HEK293T (cell line): ENCODE results near the gene CLEC16A.

Source experiments
- CTCF ChIA-PET: fragments of 350-600 bp; formaldehyde crosslinking; extraction: SDS; loops from one replicate; lab custom pipeline; 2021; ENCODE audit warnings: antibody characterized with exemption, inconsistent platforms; lab: Yijun Ruan, JAX
- POLR2A ChIA-PET: fragments of 350-600 bp; formaldehyde crosslinking; extraction: SDS; loops from one replicate; lab custom pipeline; 2020; ENCODE audit warnings: antibody characterized with exemption, inconsistent platforms; lab: Yijun Ruan, JAX
- DNase-seq: peaks from one replicate; pipeline ENCODE4 v3.0.0; 2012; ENCODE audit warnings: mixed read lengths; ENCODE audit errors: extremely low spot score
- ARNT ChIP-seq: fragments of 450-650 bp; IDR thresholded peaks from 2 replicates; pipeline ENCODE4 v1.6.1; 2017; ENCODE audit warnings: mild to moderate bottlenecking
- BHLHE40 ChIP-seq: fragments of 450-650 bp; IDR thresholded peaks from 2 replicates; pipeline ENCODE4 v1.6.1; 2016; ENCODE audit warnings: mild to moderate bottlenecking, moderate library complexity, borderline replicate concordance
- CTBP1 ChIP-seq: fragments of 450-650 bp; IDR thresholded peaks from 2 replicates; pipeline ENCODE4 v1.6.1; 2016; ENCODE audit warnings: borderline replicate concordance
- ELF4 ChIP-seq: fragments of 450-650 bp; IDR thresholded peaks from 2 replicates; pipeline ENCODE4 v1.6.1; 2017; ENCODE audit warnings: antibody characterized with exemption
- FOXA1 ChIP-seq: fragments of 450-650 bp; IDR thresholded peaks from 2 replicates; pipeline ENCODE4 v1.6.1; 2016; ENCODE audit warnings: mild to moderate bottlenecking
- FOXK2 ChIP-seq: fragments of 450-650 bp; IDR thresholded peaks from 2 replicates; pipeline ENCODE4 v1.6.1; 2016; ENCODE audit warnings: mild to moderate bottlenecking
- FOXM1 ChIP-seq: fragments of 450-650 bp; IDR thresholded peaks from 2 replicates; pipeline ENCODE4 v1.6.1; 2017; ENCODE audit warnings: mild to moderate bottlenecking, borderline replicate concordance
- HDGF ChIP-seq: fragments of 450-650 bp; IDR thresholded peaks from 2 replicates; pipeline ENCODE4 v1.6.1; 2017; ENCODE audit warnings: antibody characterized with exemption, borderline replicate concordance
- L3MBTL2 ChIP-seq: fragments of 450-650 bp; conservative IDR thresholded peaks from 2 replicates; pipeline ENCODE4 v1.6.1; 2016; ENCODE audit warnings: mild to moderate bottlenecking
- LEF1 ChIP-seq: fragments of 450-650 bp; IDR thresholded peaks from 2 replicates; pipeline ENCODE4 v1.6.1; 2017; ENCODE audit warnings: mild to moderate bottlenecking, borderline replicate concordance
- NFRKB ChIP-seq: fragments of 450-650 bp; IDR thresholded peaks from 2 replicates; pipeline ENCODE4 v1.6.1; 2016; ENCODE audit warnings: mild to moderate bottlenecking, moderate library complexity
- PKNOX1 ChIP-seq: fragments of 450-650 bp; IDR thresholded peaks from 2 replicates; pipeline ENCODE4 v1.6.1; 2016
- SP1 ChIP-seq: fragments of 450-650 bp; IDR thresholded peaks from 2 replicates; pipeline ENCODE4 v1.6.1; 2017
- SUZ12 ChIP-seq: fragments of 450-650 bp; IDR thresholded peaks from 2 replicates; pipeline ENCODE4 v1.6.1; 2016; ENCODE audit warnings: mild to moderate bottlenecking
- TARDBP ChIP-seq: fragments of 450-650 bp; IDR thresholded peaks from 2 replicates; pipeline ENCODE4 v1.6.1; 2016
- ZNF384 ChIP-seq: fragments of 450-650 bp; IDR thresholded peaks from 2 replicates; pipeline ENCODE4 v1.6.1; 2016

Gene CLEC16A

GRCh38 chr16:11130978-11131665 lies 186.8 kb downstream of the CLEC16A start:
- ChIA-PET CTCF (no interaction called here), POLR2A (no interaction called here)
- DNase-seq = no peak
- TF ChIP-seq SUZ12 = no peak
- TF ChIP-seq CTBP1 = no peak
- TF ChIP-seq HDGF = no peak
- no peak for TF ChIP-seq PKNOX1
- TF ChIP-seq FOXM1 = no peak
- no peak for TF ChIP-seq TARDBP
- no peak for TF ChIP-seq ELF4
- TF ChIP-seq L3MBTL2 = no peak
- TF ChIP-seq ARNT = no peak
- no peak for TF ChIP-seq SP1
- no peak for TF ChIP-seq LEF1
- TF ChIP-seq FOXK2 = no peak
- TF ChIP-seq NFRKB = no peak
- TF ChIP-seq FOXA1 = no peak

DNA sequence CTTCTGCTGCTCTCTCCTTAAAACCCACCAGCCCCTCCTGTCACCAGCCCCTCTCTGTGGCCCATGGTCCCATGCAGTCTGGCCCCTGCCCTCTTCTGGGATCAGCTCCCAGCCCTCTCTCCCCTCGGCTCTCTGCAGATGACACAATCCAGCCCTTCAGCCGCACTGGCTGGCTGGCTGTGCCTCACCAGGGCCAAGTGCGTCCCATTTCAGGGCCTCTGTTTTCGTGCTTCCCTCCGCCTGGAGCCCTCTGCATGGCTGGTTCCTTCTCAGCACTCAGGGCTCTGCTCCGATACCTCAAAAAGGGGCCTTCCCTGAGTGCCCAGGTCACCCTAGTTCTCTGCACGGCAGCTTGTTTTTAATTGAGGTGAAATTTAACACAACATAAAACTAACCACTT lies 187.3 kb downstream of the CLEC16A start:
- no peak for DNase-seq
- ChIA-PET CTCF (no interaction called here), POLR2A (no interaction called here)

GRCh38 chr16:11133344-11133943 lies 189.1 kb downstream of the CLEC16A start:
- DNase-seq = no peak
- ChIA-PET CTCF (interaction anchor here (0.6 to 1.1 kb wide), 2 partner anchors 115 to 223 kb away, joined by 3 to 4 read pairs; no protein-coding TSS in a partner anchor), POLR2A (interaction anchor here (1.0 kb wide), 1 partner anchor 123 kb away, joined by 3 read pairs; the partner anchor contains the start of gene SOCS1)
- TF ChIP-seq CTBP1 (no peak), LEF1 (no peak), FOXM1 (no peak), HDGF (no peak), FOXA1 (no peak), FOXK2 (no peak), BHLHE40 (no peak), SP1 (no peak), ARNT (no peak), SUZ12 (no peak), TARDBP (no peak), L3MBTL2 (no peak)

More for the DNA sequence above, 187.3 kb downstream of the CLEC16A start:
- TF ChIP-seq TARDBP = no peak
- no peak for TF ChIP-seq SP1
- TF ChIP-seq ZNF384 = no peak
- TF ChIP-seq ELF4 = no peak
- TF ChIP-seq BHLHE40 = no peak
- no peak for TF ChIP-seq HDGF
- TF ChIP-seq FOXM1 = no peak
- no peak for TF ChIP-seq ARNT
- TF ChIP-seq L3MBTL2 = no peak
- TF ChIP-seq FOXK2 = no peak
- no peak for TF ChIP-seq LEF1
- TF ChIP-seq SUZ12 = no peak
- TF ChIP-seq CTBP1 = no peak
- TF ChIP-seq FOXA1 = no peak
- TF ChIP-seq PKNOX1 = no peak
- no peak for TF ChIP-seq NFRKB

DNA sequence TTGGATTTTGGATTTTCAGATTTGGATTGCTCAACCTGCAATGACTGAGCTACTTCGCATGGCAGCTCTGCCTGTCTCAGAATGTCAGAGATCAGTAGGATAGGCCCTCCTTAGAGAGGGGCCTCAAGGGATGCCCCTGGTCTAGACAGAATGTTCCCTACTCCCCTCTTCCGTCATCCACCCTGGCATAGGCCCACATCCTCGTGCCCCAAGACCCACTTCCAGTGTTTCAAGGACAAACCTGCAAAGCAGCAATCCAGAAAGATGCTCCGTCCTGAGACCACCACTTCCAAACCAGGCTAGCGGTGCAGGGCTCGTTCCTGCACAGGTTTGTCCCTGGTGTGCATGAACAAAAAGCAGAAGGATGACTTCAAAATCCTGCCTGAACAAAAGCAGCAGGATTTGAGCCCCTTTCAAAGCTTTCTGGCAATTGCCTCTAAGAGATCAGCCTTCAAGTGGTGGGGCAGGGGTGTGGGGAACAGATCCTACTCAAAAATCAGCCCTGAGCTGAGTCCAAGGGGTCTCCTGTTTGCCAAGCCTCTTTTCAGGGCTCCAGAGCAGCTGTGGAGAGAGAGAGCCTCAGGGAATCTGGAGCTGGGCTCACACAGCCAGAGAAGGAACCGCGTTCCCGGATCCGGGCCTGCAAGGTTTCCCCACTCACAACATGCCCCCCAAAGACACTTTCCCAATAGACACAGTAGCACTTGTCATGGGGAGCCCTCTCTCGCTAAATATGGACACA lies 190.5 kb downstream of the CLEC16A start:
- POLR2A ChIA-PET = no interaction called here
- TF ChIP-seq CTBP1 = no peak
- no peak for TF ChIP-seq SUZ12
- TF ChIP-seq TARDBP = no peak
- TF ChIP-seq SP1 = no peak
- no peak for TF ChIP-seq L3MBTL2
- TF ChIP-seq PKNOX1 = no peak
- TF ChIP-seq NFRKB = no peak
- no peak for TF ChIP-seq FOXA1
- TF ChIP-seq FOXM1 = no peak
- no peak for TF ChIP-seq HDGF
- TF ChIP-seq BHLHE40 = no peak
- no peak for TF ChIP-seq ELF4
- no peak for TF ChIP-seq FOXK2
- no peak for TF ChIP-seq ZNF384
- no peak for TF ChIP-seq LEF1
- TF ChIP-seq ARNT = no peak
- DNase-seq = no peak
- CTCF ChIA-PET = interaction anchor here (0.6 kb wide), 1 partner anchor 61 kb away, joined by 3 read pairs; no protein-coding TSS in a partner anchor

DNA sequence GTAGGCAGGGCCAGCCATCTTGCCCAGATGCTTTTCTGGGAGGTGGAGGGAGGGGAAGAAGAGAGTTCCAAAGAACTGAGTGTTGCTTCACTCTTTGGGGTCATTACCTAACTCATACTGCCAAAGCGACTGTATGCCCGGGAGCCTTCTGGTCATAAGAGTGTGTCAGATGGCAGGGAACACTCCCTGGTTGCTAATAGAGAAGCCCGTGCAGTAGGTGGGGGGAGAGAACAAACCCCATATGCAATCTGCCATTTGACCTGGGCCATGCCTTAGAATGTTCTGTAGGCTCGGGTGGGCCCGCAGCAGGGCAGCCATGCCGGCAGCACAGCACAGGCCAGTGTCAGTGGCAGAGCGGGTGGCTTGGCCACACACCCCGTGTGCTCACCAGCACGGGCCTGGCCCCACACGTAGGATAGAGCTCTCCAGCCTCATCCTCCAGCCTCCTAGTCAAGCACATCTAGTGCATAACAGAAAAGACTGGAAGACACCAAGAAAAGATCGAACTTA lies 191.2 kb downstream of the CLEC16A start:
- CTCF ChIA-PET = interaction anchor here (0.6 kb wide), 1 partner anchor 61 kb away, joined by 3 read pairs; no protein-coding TSS in a partner anchor
- no peak for TF ChIP-seq FOXK2
- no peak for TF ChIP-seq NFRKB
- no peak for TF ChIP-seq LEF1
- TF ChIP-seq TARDBP = no peak
- no peak for TF ChIP-seq L3MBTL2
- TF ChIP-seq FOXA1 = no peak
- TF ChIP-seq FOXM1 = no peak
- TF ChIP-seq SP1 = no peak
- no peak for TF ChIP-seq CTBP1
- TF ChIP-seq ELF4 = no peak
- no peak for TF ChIP-seq ZNF384
- TF ChIP-seq SUZ12 = no peak
- TF ChIP-seq PKNOX1 = no peak
- no peak for TF ChIP-seq ARNT
- TF ChIP-seq HDGF = no peak
- TF ChIP-seq BHLHE40 = no peak
- DNase-seq = no peak
- POLR2A ChIA-PET = no interaction called here
